AG09319 (cell line): ENCODE measurements around the gene AFDN.

Experiments
- DNase-seq: peaks from one replicate; pipeline ENCODE4 v3.0.0-alpha.2; 2010; ENCODE audit warnings: low read depth; ENCODE audit errors: extremely low read depth
- TF ChIP-seq, protein P1 (sequence below): IDR thresholded peaks from 2 replicates; pipeline ENCODE4 v1.5.1; 2011; ENCODE audit warnings: low read depth, mild to moderate bottlenecking, inconsistent platforms, low read length, moderate library complexity

Gene AFDN

DNA sequence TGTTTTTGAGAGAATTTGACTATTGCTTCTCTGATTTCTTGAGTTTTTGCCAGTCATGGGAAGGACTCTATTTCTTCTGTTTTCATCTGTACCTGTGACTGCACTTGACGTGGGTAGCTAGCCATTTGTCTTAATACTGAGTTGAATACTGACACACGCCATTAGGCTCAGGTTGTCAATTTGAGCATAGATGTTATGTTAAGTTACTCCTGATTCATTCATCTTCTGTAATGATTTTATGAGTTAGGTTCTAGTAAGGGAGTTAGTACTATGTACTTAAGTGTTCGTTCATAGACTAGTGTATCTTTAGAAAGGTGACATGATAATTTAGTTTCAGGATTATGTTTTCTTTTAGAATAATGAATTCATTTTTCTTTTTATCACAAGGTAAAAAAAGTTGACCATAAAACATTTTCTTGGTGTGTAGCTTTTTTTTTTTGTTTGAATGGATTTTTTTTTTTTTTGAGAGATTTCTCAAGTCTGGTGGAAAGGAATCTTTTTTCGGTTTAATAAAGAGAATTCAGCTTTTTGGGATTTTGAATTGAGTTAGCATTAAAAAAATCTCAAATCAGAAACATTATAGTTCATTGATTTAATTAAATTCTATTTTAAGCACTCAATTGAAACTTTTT lies 1.7 kb downstream of the AFDN start:
- TF ChIP-seq, protein P1, sequence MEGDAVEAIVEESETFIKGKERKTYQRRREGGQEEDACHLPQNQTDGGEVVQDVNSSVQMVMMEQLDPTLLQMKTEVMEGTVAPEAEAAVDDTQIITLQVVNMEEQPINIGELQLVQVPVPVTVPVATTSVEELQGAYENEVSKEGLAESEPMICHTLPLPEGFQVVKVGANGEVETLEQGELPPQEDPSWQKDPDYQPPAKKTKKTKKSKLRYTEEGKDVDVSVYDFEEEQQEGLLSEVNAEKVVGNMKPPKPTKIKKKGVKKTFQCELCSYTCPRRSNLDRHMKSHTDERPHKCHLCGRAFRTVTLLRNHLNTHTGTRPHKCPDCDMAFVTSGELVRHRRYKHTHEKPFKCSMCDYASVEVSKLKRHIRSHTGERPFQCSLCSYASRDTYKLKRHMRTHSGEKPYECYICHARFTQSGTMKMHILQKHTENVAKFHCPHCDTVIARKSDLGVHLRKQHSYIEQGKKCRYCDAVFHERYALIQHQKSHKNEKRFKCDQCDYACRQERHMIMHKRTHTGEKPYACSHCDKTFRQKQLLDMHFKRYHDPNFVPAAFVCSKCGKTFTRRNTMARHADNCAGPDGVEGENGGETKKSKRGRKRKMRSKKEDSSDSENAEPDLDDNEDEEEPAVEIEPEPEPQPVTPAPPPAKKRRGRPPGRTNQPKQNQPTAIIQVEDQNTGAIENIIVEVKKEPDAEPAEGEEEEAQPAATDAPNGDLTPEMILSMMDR = no peak
- no peak for DNase-seq

DNA sequence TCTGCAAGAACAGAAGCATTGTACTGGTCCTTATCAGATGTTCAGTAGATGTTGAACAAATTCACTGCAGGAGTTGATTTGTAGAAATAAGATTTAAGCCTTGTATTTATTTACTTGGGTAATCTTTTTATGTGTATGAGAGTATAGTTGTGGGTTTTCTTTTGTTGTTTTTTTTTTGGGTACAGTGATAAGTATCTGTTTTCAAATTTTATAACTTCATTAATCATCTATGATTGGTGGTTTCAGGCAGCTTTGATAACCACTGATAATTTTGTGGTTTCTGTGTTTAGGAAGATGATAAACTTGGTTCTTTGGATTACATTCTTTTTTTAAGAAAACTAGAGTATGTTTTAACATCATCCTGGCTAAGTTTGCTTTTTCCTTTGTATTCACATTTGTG lies 2.8 kb downstream of the AFDN start:
- TF ChIP-seq, protein P1 = no peak

DNA sequence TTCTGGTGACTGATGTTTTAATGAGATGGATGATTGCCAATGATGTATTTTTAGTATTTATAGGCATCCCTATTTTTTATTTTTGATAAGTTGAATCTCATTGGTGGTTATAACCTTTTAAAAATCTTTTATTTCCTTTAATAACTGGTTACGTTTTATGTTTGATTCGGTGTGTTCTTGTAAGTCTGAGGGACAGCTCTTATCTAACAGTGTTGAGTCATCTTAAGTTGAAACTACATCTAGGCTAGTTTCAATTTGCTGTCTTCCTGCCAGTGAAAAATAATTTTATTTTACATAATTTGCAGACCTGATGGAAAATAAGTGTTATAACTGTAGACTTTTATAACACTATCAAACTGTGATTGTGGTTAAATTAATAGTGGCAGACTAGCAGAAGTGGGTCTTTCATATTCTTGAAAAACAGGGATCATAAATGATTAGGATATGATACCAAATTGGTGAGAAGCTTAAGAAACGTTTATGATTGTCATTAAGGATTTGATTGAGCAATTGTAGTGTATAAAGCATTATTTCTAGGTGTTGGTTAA lies 4.6 kb downstream of the AFDN start:
- TF ChIP-seq, protein P1 = no peak
- DNase-seq = no peak

More for the DNA sequence above, 2.8 kb downstream of the AFDN start:
- no peak for DNase-seq

DNA sequence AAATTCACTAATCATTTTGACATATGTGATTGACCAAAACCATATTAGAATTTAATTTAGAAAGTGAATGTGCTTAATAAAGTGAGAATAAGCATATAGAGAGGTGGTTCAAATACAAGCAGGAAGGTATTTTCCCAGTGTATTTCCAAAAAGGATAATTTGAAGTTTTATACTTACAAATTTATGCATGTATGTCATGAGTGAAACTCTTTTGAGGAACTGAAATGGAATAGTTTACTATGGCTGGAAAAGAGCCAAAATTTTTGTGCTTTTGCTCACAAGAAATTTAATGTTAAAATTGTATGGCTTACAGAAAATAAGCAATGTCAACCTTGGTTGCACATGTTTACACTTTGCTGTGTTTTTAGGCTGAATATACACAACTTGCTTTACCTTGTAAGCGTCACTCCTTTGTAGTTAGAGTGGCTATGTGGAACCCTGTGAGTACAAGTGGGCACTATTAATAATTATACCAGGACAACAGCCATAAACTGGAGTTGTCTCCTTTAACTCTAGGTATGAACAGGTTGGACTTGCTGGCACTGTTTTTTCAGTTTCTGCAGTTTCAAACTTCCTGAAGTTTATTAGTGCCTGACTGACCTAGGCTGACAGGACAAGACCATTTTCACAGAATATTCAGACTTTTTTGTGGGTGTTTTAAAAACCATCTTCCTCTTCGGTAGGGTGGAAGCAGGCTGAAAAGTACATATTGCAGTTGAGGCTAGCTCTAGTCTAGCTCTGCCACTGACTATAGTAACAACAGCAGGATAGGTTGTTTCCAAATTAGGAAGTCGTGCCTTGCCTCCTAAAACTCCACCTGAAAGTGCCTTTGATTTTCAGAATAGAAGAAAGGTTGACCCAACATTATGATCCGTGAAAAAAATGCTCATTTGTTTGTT lies 6.0 kb downstream of the AFDN start:
- TF ChIP-seq, protein P1 = no peak

DNA sequence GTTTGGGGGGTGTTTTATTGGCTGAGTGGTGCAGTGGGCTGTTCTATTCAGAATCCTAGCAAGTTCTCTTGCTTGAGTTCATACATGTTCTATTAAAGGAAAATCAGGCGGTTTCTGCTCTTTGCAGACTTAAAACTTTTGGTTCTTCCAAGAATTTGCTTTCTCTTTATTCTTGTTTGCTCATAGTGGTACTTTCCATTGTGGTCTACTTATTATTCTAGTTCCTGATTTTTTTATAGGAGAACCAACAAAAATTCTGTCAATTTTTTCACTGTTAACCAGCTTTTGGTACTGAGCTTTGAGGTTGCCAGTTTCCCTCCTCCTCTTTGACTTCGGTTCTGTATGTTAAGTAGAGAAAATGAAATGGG lies 6.7 kb downstream of the AFDN start:
- no peak for DNase-seq

More for the DNA sequence above, 6.0 kb downstream of the AFDN start:
- no peak for DNase-seq

DNA sequence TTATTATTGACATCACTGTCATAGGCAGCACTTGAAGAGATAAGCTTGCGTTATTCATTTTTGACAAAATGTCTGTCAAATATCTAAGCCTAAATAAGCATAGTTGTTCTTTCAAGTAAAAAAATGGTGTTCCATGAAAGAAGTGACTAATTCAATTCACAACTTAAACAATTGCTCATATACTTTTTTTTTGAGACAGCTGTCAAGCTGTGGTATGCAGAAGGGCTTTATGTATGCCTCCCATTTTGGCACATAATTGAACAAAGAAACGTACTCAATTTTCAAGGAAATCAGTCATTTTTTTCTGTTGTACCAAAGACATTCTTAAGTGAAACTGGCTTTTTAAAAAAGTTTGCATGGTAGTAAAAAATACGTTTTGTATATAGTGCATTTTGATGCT lies 8.5 kb downstream of the AFDN start:
- TF ChIP-seq, protein P1 = no peak
- DNase-seq = no peak

More for the DNA sequence above, 6.7 kb downstream of the AFDN start:
- TF ChIP-seq, protein P1 = no peak

DNA sequence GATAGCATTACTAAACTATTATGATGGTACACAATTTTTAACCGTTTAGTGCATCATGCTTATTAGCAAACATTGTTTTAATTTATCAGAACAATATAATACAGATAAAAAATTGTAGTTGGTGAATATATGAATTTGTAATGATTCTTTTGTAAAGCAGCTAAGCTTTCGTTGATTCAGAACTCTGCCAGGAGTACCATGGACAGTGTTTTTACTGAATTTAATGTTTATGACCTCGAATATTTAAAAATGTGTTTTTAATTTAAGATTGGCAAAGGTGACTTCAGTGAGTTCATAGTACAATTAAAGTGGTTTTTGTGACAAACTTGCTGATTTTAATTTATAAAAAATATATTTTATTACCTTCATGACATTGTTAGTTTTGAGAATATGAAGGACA lies 10.0 kb downstream of the AFDN start:
- DNase-seq = no peak
- TF ChIP-seq, protein P1 = no peak
